SIG-M5 (cell line): ENCODE measurements around the gene YWHAH.

Source experiments
- DNase-seq: peaks from one replicate; lab custom pipeline; 2025; lab: John Stamatoyannopoulos, UW

YWHAH gene

GRCh38 chr22:31943978-31944699 lies at the start of gene YWHAH:
Gene YWHAH, plus strand, starts transcription at chr22:31944535. Its CDS starts 199 bp downstream, at chr22:31944734.
- no peak for DNase-seq

GRCh38 chr22:31895411-31896123 lies 48.8 kb upstream of the YWHAH start:
- no peak for DNase-seq

- DNase-seq = no peak
Observed at GRCh38 chr22:31896472-31896871, 47.9 kb upstream of the YWHAH start.

GRCh38 chr22:31897842-31898805 lies 46.2 kb upstream of the YWHAH start:
- no peak for DNase-seq

- no peak for DNase-seq
Observed at GRCh38 chr22:31898926-31899325, 45.4 kb upstream of the YWHAH start.

- no peak for DNase-seq
Observed at GRCh38 chr22:31899669-31900068, 44.7 kb upstream of the YWHAH start.

- DNase-seq = no peak
Observed at GRCh38 chr22:31901388-31902137, 42.8 kb upstream of the YWHAH start.

GRCh38 chr22:31904651-31905050 lies 39.7 kb upstream of the YWHAH start:
- DNase-seq = no peak

- DNase-seq = no peak
Observed at GRCh38 chr22:31905356-31905755, 39.0 kb upstream of the YWHAH start.

GRCh38 chr22:31906086-31906485 lies 38.2 kb upstream of the YWHAH start:
- DNase-seq = no peak

GRCh38 chr22:31906569-31906968 lies 37.8 kb upstream of the YWHAH start:
- no peak for DNase-seq

- no peak for DNase-seq
Observed at GRCh38 chr22:31909977-31910376, 34.4 kb upstream of the YWHAH start.

GRCh38 chr22:31911565-31912406 lies 32.5 kb upstream of the YWHAH start:
- DNase-seq = no peak

GRCh38 chr22:31912407-31912743 lies 32.0 kb upstream of the YWHAH start:
- DNase-seq = no peak

- no peak for DNase-seq
Observed at GRCh38 chr22:31915586-31915985, 28.7 kb upstream of the YWHAH start.

- peak; percentile 11 for DNase-seq
Observed at GRCh38 chr22:31917227-31917921, 27.0 kb upstream of the YWHAH start.

GRCh38 chr22:31919730-31920129 lies 24.6 kb upstream of the YWHAH start:
- no peak for DNase-seq

GRCh38 chr22:31920306-31920705 lies 24.0 kb upstream of the YWHAH start:
- no peak for DNase-seq

- no peak for DNase-seq
Observed at GRCh38 chr22:31921106-31921505, 23.2 kb upstream of the YWHAH start.

- DNase-seq = no peak
Observed at GRCh38 chr22:31922534-31922933, 21.8 kb upstream of the YWHAH start.
